IPS-NIHi11 (cell line): Measurements from ENCODE around the gene VWA3B.
A peak's percentile ranks its signal among the peaks of the same experiment; 100 is the strongest.
"Not testable (repeated sequence)": the region's sequence is repeated elsewhere in the genome, so short reads cannot be mapped to it uniquely, and the experiment has no call there.

Experiments used
- DNase-seq: peaks from one replicate; pipeline ENCODE4 v3.0.0; 2012; ENCODE audit warnings: mixed read lengths, low spot score

Gene VWA3B

GRCh38 chr2:98086491-98087446 lies at the start of gene VWA3B:
Gene VWA3B, plus strand, starts transcription at chr2:98087167. Its CDS starts 5,926 bp downstream, at chr2:98093093.
- peak; percentile 97 for DNase-seq

GRCh38 chr2:98037206-98037605 lies 49.8 kb upstream of the VWA3B start:
- DNase-seq: no peak

GRCh38 chr2:98037666-98038336 lies 49.2 kb upstream of the VWA3B start:
- DNase-seq: no peak

GRCh38 chr2:98039085-98039756 lies 47.7 kb upstream of the VWA3B start:
- no peak for DNase-seq

GRCh38 chr2:98040331-98040939 lies 46.5 kb upstream of the VWA3B start:
- DNase-seq: no peak

GRCh38 chr2:98043101-98043500 lies 43.9 kb upstream of the VWA3B start:
- DNase-seq: no peak

- DNase-seq: not testable (repeated sequence)
Observed at GRCh38 chr2:98044730-98045129, 42.2 kb upstream of the VWA3B start.

GRCh38 chr2:98050070-98050469 lies 36.9 kb upstream of the VWA3B start:
- no peak for DNase-seq

GRCh38 chr2:98058191-98058975 lies 28.6 kb upstream of the VWA3B start:
- DNase-seq: no peak

GRCh38 chr2:98060277-98060676 lies 26.7 kb upstream of the VWA3B start:
- no peak for DNase-seq

- DNase-seq: peak; percentile 17
Observed at GRCh38 chr2:98063291-98063854, 23.6 kb upstream of the VWA3B start.

- no peak for DNase-seq
Observed at GRCh38 chr2:98065808-98066207, 21.2 kb upstream of the VWA3B start.

GRCh38 chr2:98067160-98067559 lies 19.8 kb upstream of the VWA3B start:
- DNase-seq: no peak

- DNase-seq: peak; percentile 15
Observed at GRCh38 chr2:98070081-98070480, 16.9 kb upstream of the VWA3B start.

- DNase-seq: no peak
Observed at GRCh38 chr2:98072442-98072841, 14.5 kb upstream of the VWA3B start.

GRCh38 chr2:98078701-98079100 lies 8.3 kb upstream of the VWA3B start:
- DNase-seq: no peak

- no peak for DNase-seq
Observed at GRCh38 chr2:98084151-98084868, 2.7 kb upstream of the VWA3B start.

GRCh38 chr2:98084869-98085238 lies 2.1 kb upstream of the VWA3B start:
- DNase-seq: no peak

- no peak for DNase-seq
Observed at GRCh38 chr2:98085649-98086048, 1.3 kb upstream of the VWA3B start.

- DNase-seq: no peak
Observed at GRCh38 chr2:98087447-98088020, 567 bp downstream of the VWA3B start.
